Large intestine (tissue), 3 donors: ENCODE measurements around the gene MYO15B. TPM values are rescaled to one million over a fixed set of nuclear protein-coding genes. Genes with fewer than 3 reads are reported as not detected.
"Not testable (repeated sequence)": the region's sequence is repeated elsewhere in the genome, so short reads cannot be mapped to it uniquely, and the experiment has no call there.

Experiments used
- DNase-seq, 2 donors: peaks; one replicate each; pipeline versions ENCODE4 v3.0.0 to v3.0.0-alpha.2; 2013
- H3K27ac ChIP-seq: one replicate; pipeline ENCODE4 v1.5.1; 2013; ENCODE audit warnings: low read length
- H3K27me3 ChIP-seq: 2 replicates; pipeline ENCODE4 v1.6.1; 2013; ENCODE audit warnings: low read length; ENCODE audit not compliant: control insufficient read depth, insufficient read depth
- H3K36me3 ChIP-seq: 2 replicates; pipeline ENCODE4 v1.6.1; 2013; ENCODE audit warnings: low read length; ENCODE audit not compliant: control insufficient read depth, insufficient read depth
- H3K4me1 ChIP-seq: one replicate; pipeline ENCODE4 v1.6.1; 2013; ENCODE audit warnings: low read length; ENCODE audit not compliant: control insufficient read depth, insufficient read depth
- H3K4me3 ChIP-seq: one replicate; pipeline ENCODE4 v1.5.1; 2013; ENCODE audit warnings: low read length
- H3K9me3 ChIP-seq: one replicate; pipeline ENCODE4 v1.6.1; 2013; ENCODE audit warnings: mild to moderate bottlenecking, low read depth, low read length, moderate library complexity; ENCODE audit not compliant: control insufficient read depth
- WGBS: methylation state at CpG from one replicate; pipeline ENCODE4 v1.1.5; 2013; ENCODE audit warnings: low lambda C conversion rate; ENCODE audit not compliant: insufficient coverage; 5-methylcytosine and 5-hydroxymethylcytosine counted together
- polyA plus RNA-seq: library from polyadenylated mRNA; unstranded; fragments of 120-200 nt; gene quantifications from one replicate; pipeline ENCODE4 v1.2.1, GENCODE V29; 2013

MYO15B gene
- polyA plus RNA-seq, 1 donor = 595 TPM

DNA sequence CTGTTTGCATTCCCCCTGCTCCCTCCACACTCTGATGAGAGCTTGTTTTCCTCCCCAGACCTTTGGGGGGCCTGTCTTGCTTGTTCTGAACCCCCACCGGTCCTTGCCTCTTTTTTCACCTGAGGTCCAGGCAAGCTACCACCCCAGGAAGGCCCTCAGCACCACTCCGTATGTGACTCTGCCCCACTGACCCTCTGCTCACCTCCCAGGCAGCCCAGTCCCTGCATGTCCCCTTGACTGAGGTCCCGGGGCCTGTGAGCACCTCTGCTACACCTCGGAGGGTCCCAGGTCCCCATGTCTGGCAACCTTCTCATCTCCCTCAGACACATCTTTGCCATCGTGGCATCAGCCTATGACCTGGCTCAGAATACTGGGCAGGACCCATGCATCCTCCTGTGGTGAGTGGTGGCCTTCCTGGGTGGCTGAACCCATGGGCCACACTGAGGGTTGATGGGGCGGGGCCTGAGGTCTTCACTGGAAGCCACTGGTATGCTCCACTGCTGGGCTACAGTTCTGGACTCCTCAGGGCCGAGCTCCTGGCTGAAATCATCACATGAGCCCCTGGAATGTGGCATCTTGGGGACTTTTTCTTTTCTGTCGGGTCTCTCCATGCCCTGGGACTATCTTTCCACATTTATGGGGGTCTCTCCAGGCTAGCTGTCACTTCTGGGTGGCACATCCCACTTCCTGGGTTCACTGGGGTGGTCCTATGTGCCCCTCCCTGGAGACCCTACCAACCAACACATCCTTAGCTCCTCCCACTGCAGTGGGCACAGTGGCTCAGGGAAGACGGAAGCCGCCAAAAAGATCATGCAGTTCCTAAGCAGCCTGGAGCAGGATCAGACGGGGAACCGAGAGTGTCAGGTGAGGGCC, 3.5 kb downstream of the MYO15B start:
- no peak overlapping the region for H3K27ac ChIP-seq
- no peaks in the 10 kb centered on the region for H3K36me3 ChIP-seq
- WGBS = no CpG with 5 or more reads among the region's 12 CpGs
- peaks cover 14% of the 10 kb centered on the region for H3K4me1 ChIP-seq
- no peaks in the 10 kb centered on the region for H3K27me3 ChIP-seq
- peaks cover 5% of the 10 kb centered on the region for H3K9me3 ChIP-seq
- no peak overlapping the region for H3K4me3 ChIP-seq
- DNase-seq = no peak

DNA sequence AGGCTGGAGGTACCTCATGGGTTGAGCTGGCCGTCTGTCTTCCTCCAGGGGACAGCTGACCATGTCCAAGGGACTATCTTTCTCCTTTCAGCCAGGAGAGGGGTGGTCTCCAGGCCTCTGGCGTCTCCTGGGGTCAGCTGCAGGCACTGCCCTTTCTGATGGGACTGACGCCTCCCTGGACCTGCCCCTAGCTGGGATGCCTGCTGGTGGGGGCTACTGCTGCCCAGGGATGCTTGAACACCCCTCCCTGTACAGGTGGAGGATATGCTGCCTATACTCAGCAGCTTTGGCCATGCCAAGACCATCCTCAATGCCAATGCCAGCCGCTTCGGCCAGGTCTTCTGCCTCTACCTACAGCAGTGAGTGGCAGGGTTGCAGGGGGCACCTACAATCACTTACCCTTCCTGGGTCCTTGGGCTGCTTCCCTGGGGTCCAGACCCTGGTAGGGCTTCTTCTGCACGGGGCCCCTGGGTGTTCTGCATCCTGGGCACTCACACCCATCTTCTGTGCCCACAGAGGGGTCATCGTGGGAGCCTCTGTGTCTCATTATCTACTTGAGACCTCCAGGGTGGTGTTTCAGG, 4.2 kb downstream of the MYO15B start:
- WGBS = no CpG with 5 or more reads among the region's 7 CpGs
- no peaks in the 10 kb centered on the region for H3K36me3 ChIP-seq
- H3K9me3 ChIP-seq = peaks cover 5% of the 10 kb centered on the region
- peaks cover 14% of the 10 kb centered on the region for H3K4me1 ChIP-seq
- no peak for DNase-seq
- no peaks in the 10 kb centered on the region for H3K27me3 ChIP-seq
- H3K4me3 ChIP-seq = no peak overlapping the region
- H3K27ac ChIP-seq = no peak overlapping the region

DNA sequence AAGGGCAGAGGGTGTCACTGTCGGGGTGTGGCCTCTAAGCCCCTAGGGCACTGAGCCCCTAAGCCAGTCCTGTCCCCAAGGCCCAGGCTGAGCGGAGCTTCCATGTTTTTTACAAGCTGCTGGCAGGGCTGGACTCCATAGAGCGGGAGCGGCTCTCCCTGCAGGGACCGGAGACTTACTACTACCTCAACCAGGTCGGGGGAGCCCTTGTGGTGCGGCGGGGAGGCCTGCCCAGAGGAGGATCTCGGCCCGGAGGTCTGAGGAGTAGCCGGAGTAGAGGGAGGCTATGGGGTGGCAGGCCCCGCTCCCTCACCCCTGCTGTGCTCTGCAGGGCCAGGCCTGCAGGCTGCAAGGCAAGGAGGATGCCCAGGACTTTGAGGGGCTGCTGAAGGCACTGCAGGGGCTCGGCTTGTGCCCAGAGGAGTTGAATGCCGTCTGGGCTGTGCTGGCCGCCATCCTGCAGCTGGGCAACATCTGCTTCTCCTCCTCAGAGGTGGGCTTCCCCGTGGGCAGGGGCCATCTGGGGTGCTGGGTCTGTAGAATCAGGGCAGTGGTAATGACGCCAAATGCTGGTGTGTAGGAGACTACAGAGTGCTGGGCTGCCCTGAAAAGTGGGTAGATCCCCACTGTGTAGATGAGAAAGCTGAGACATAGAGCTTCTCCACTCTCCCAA, 4.9 kb downstream of the MYO15B start:
- no CpG with 5 or more reads among the region's 17 CpGs for WGBS
- H3K27me3 ChIP-seq = no peaks in the 10 kb centered on the region
- DNase-seq = no peak
- H3K9me3 ChIP-seq = peaks cover 5% of the 10 kb centered on the region
- H3K36me3 ChIP-seq = no peaks in the 10 kb centered on the region
- H3K27ac ChIP-seq = no peak overlapping the region
- no peak overlapping the region for H3K4me3 ChIP-seq
- H3K4me1 ChIP-seq = peaks cover 10% of the 10 kb centered on the region

DNA sequence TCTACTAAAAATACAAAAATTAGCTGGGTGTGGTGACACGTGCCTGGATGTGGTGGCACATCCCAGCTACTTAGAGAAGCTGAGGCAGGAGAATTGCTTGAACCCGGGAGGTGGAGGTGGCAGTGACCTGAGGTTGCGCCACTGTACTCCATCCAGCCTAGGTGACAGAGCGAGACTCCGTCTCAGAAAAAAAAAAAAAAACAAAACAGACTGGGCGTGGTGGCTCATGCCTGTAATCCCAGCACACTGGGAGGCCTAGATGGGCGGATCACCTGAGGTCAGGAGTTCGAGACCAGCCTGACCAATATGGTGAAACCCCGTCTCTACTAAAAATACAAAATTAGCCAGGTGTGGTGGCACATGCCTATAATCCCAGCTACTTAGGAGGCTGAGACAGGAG, 5.8 kb downstream of the MYO15B start:
- not testable (repeated sequence) for DNase-seq, H3K36me3 ChIP-seq, H3K9me3 ChIP-seq, H3K4me3 ChIP-seq, H3K27me3 ChIP-seq, H3K4me1 ChIP-seq, H3K27ac ChIP-seq
- no CpG with 5 or more reads among the region's 9 CpGs for WGBS

DNA sequence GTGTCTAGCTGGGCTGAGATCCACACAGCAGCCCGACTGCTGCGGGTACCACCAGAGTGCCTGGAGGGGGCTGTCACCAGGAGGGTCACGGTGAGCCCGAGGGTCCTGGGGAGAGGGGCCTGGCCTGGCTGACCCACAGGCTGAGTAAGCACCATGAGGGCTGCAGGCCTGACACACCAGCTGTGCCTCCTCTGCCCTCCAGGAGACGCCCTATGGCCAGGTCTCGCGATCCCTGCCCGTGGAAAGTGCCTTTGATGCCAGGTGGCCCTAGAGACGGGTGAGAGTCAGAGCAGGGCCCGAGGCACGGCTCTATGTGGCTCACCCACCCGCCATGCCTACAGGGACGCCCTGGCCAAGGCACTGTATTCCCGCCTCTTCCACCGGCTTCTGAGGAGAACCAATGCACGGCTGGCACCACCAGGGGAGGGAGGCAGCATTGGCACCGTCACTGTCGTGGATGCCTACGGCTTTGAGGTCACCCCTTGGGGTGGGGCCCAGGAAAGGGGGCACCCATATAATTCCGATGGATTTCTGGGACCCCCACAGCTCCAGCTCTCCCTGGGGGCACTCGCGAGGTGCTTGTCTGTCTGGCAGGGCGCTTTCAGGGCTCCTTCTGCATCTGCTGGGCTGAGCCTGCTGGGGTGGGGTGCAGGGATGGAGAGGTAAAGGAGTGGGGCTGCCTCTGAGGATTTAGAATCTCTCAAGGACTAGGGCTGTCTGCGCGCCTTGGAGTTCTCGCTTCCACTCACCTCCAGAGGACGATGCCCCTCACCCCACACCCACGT, 7.1 kb downstream of the MYO15B start:
- no CpG with 5 or more reads among the region's 28 CpGs for WGBS
- Histone ChIP-seq H3K36me3 (no peaks in the 10 kb centered on the region), H3K27ac (no peak overlapping the region), H3K4me3 (no peak overlapping the region), H3K9me3 (no peaks in the 10 kb centered on the region), H3K27me3 (no peaks in the 10 kb centered on the region), H3K4me1 (peaks cover 2% of the 10 kb centered on the region)
- DNase-seq = no peak

DNA sequence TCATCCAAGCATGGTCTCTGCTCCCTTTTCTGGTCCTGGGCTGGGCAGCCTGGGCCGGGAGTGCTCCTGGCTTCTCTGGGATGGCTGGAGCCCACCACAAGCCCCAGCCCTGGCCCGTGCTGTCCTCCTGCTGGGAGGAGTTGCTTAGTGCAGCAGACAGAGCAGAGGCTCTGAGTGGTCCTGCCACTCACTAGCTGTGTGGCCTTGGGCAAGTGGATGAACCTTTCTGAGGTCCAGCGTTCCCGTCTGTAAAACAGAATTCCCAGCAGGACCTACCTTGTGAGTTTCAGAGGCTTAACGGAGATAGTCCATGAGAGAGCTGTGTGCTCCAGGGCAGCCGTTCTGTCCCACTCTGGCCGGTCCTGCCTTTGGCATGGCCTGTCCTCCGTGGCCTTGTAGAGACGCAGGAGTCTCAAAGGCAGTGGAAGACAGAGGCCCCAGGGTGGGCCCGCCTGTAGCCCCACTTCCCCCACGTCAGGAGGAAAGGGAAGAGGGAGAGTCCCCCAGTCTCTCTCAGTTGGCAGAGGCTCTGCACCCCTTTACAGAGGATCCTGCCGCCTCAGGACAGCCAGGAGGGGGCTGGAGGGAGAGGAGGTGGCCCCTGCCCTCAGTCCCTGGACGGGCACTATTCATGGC, 7.8 kb downstream of the MYO15B start:
- no peaks in the 10 kb centered on the region for H3K9me3 ChIP-seq
- H3K27ac ChIP-seq = no peak overlapping the region
- WGBS = no CpG with 5 or more reads among the region's 13 CpGs
- no peaks in the 10 kb centered on the region for H3K27me3 ChIP-seq
- no peak overlapping the region for H3K4me3 ChIP-seq
- no peak for DNase-seq
- H3K36me3 ChIP-seq = no peaks in the 10 kb centered on the region
- no peaks in the 10 kb centered on the region for H3K4me1 ChIP-seq

DNA sequence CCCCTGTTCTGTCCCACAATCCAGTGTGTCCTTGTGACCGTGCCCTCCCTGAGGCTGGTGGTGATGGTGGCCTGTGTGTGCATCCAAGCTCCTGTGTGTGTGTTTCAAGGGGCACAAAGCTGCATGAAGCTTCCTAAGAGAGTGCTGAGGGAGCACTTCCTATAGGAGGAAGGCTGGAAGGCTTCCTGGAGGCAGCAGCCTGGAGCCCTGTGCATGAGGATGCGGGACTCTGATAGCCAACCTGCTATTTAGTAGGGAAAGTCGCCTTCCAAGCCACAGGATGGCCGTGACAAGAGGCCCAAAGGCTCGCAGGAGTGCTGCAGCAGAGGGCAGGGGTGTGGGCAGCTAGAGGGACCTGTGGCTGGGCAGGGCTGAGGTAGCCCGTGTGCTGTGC, 8.3 kb downstream of the MYO15B start:
- no peak overlapping the region for H3K4me3 ChIP-seq
- no peaks in the 10 kb centered on the region for H3K36me3 ChIP-seq
- peaks cover under 1% of the 10 kb centered on the region for H3K4me1 ChIP-seq
- H3K27me3 ChIP-seq = no peaks in the 10 kb centered on the region
- WGBS = no CpG with 5 or more reads among the region's 6 CpGs
- DNase-seq = no peak
- H3K9me3 ChIP-seq = no peaks in the 10 kb centered on the region
- no peak overlapping the region for H3K27ac ChIP-seq

DNA sequence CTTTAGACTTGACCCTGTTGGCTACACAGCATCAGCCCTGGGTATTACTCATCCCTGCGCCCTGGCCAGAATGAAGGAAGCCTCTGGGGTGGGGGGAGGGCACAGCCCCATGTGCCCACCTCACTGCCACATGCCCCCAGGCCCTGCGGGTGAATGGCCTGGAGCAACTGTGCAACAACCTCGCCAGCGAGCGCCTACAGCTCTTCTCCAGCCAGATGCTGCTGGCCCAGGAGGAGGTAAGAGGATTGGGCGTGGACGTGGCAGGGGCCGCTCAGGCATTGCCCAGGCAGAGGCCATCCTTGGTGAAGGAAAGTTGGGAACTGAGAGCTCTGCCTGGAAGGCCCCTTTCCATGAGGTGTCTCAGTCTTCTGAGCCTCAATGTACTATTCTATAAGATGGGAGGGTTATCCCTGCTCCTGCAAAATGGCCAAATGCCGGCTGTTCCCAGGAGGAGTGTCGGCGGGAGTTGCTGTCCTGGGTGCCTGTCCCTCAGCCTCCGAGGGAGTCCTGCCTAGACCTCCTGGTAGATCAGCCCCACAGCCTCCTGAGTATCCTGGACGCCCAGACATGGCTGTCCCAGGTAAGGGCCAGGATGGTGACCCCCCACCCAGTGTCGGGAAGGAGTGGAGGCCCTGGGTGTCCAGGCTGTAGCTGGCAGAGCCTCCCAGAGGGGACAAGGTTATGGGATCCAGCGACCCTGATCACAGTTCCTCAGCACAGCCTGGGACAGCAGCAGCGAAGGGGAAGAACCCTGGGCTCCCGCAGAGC, 8.9 kb downstream of the MYO15B start:
- H3K9me3 ChIP-seq = no peaks in the 10 kb centered on the region
- H3K4me1 ChIP-seq = peaks cover 6% of the 10 kb centered on the region
- H3K4me3 ChIP-seq = no peak overlapping the region
- DNase-seq = no peak
- no peaks in the 10 kb centered on the region for H3K36me3 ChIP-seq
- H3K27me3 ChIP-seq = no peaks in the 10 kb centered on the region
- no CpG with 5 or more reads among the region's 17 CpGs for WGBS
- H3K27ac ChIP-seq = no peak overlapping the region

DNA sequence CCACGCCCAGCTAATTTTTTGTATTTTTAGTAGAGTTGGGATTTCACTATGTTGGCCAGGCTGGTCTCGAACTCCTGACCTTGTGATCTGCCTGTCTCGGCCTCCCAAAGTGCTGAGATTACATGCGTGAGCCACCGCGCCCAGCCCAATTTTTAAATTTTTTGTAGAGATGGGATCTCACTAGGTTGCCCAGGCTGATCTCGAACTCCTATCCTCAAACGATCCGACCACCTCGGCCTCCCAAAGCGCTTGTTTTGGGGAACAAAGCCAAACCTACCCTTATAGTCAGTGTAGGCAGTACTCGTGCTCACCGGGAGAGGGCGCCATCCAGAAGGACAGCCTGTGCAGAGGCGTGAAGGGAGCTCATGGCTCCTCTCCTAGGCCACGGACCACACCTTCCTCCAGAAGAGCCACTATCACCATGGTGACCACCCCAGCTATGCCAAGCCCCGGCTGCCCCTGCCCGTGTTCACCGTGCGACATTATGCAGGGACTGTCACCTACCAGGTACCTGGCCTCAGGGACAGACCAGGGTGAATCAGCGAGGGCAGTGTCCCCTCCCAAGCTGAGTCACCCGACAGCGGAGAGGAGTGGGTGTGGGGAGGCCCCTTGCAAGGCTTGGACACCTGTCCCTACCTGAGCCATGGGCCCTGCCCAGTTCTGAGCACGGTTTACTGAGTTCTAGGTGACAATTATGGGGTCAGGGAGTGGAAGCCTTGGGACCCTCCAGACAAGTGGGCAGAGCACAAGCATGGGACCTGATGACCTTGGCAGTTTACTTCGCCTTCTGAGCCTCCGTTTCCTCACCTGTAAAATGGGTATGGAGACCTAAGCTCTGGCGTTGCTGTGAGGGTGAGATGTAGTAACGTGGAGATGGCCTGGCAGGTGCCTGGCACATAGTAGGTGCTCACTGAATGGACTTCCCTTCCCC, 13.7 kb downstream of the MYO15B start:
- no CpG with 5 or more reads among the region's 28 CpGs for WGBS
- no peaks in the 10 kb centered on the region for H3K36me3 ChIP-seq
- H3K4me1 ChIP-seq = peaks cover 9% of the 10 kb centered on the region
- H3K27ac ChIP-seq = no peak overlapping the region
- H3K27me3 ChIP-seq = no peaks in the 10 kb centered on the region
- peak; percentile 62 to 79 for DNase-seq
- peaks cover 3% of the 10 kb centered on the region for H3K9me3 ChIP-seq
- H3K4me3 ChIP-seq = no peak overlapping the region
